ENCODE data around the gene FTO. TPM values are rescaled to one million over a fixed set of nuclear protein-coding genes. Genes with fewer than 3 reads are reported as not detected.

Gene FTO
- total RNA-seq, 1 experiment from 2014 or later: 55.0 TPM

- peaks cover 5% of the 10 kb centered on the region for H3K36me3 Mint-ChIP-seq (ENCODE audit: insufficient read depth, unreplicated experiment)
- no TSS peak for BruUV-seq (replicated peaks)
- H3K9me3 Mint-ChIP-seq (ENCODE audit: unreplicated experiment): peaks cover 3% of the 10 kb centered on the region
- TF ChIP-seq, protein P1, sequence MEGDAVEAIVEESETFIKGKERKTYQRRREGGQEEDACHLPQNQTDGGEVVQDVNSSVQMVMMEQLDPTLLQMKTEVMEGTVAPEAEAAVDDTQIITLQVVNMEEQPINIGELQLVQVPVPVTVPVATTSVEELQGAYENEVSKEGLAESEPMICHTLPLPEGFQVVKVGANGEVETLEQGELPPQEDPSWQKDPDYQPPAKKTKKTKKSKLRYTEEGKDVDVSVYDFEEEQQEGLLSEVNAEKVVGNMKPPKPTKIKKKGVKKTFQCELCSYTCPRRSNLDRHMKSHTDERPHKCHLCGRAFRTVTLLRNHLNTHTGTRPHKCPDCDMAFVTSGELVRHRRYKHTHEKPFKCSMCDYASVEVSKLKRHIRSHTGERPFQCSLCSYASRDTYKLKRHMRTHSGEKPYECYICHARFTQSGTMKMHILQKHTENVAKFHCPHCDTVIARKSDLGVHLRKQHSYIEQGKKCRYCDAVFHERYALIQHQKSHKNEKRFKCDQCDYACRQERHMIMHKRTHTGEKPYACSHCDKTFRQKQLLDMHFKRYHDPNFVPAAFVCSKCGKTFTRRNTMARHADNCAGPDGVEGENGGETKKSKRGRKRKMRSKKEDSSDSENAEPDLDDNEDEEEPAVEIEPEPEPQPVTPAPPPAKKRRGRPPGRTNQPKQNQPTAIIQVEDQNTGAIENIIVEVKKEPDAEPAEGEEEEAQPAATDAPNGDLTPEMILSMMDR (IDR thresholded peaks at IDR 0.05; ENCODE audit: unreplicated experiment): no peak
- ChIA-PET CTCF (interaction anchor here (0.6 kb wide), 2 partner anchors 38 to 810 kb away, joined by 3 read pairs; no protein-coding TSS in a partner anchor), POLR2A (interaction anchor here (0.7 kb wide), 1 partner anchor 75 kb away, joined by 3 read pairs; no protein-coding TSS in a partner anchor)
- H3K4me1 Mint-ChIP-seq (ENCODE audit: insufficient read depth, unreplicated experiment): no peaks in the 10 kb centered on the region
- no peaks in the 10 kb centered on the region for H3K27me3 Mint-ChIP-seq (ENCODE audit: insufficient read depth, unreplicated experiment)
- no peak for DNase-seq (ENCODE audit: unreplicated experiment)
- intact Hi-C loops (cut with micrococcal nuclease): no loop called here
- H3K27ac Mint-ChIP-seq (ENCODE audit: low read depth, unreplicated experiment): no peak overlapping the region
- H3K4me3 Mint-ChIP-seq (ENCODE audit: unreplicated experiment): no peak overlapping the region
Measured at GRCh38 chr16:54153240-54153934, 449.4 kb downstream of the FTO start.

DNA sequence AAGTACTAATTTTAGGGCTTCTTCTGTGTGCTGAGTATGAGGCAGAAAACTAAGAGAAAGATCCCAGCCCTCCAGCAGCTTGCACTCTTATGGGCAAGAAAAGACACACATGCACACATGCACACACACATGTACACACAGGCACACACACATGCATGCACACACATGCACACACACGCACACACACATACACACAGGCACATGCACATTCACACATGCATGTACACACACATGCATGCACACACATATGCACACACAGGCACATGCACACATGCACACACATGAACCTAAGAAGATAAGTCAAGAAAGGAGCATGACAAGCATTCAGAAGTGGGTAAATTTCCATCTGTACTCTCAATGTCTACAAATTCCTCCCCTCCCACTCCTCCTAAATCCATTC is 452.4 kb downstream of the FTO start:
- ChIA-PET POLR2A (no interaction called here), CTCF (no interaction called here)
- intact Hi-C loops (cut with micrococcal nuclease): no loop called here
- Mint-ChIP-seq H3K27ac (ENCODE audit: low read depth, unreplicated experiment) (no peak overlapping the region), H3K4me1 (ENCODE audit: insufficient read depth, unreplicated experiment) (no peaks in the 10 kb centered on the region), H3K9me3 (ENCODE audit: unreplicated experiment) (peaks cover 6% of the 10 kb centered on the region), H3K36me3 (ENCODE audit: insufficient read depth, unreplicated experiment) (peaks cover 5% of the 10 kb centered on the region), H3K4me3 (ENCODE audit: unreplicated experiment) (no peak overlapping the region), H3K27me3 (ENCODE audit: insufficient read depth, unreplicated experiment) (no peaks in the 10 kb centered on the region)
- BruUV-seq (replicated peaks): no TSS peak
- TF ChIP-seq, protein P1 (IDR thresholded peaks at IDR 0.05; ENCODE audit: unreplicated experiment): no peak
- DNase-seq (ENCODE audit: unreplicated experiment): no peak

- no TSS peak for BruUV-seq (replicated peaks)
- Mint-ChIP-seq H3K27ac (ENCODE audit: low read depth, unreplicated experiment) (no peak overlapping the region), H3K27me3 (ENCODE audit: insufficient read depth, unreplicated experiment) (no peaks in the 10 kb centered on the region), H3K9me3 (ENCODE audit: unreplicated experiment) (peaks cover 6% of the 10 kb centered on the region), H3K36me3 (ENCODE audit: insufficient read depth, unreplicated experiment) (peaks cover 5% of the 10 kb centered on the region), H3K4me3 (ENCODE audit: unreplicated experiment) (no peak overlapping the region), H3K4me1 (ENCODE audit: insufficient read depth, unreplicated experiment) (no peaks in the 10 kb centered on the region)
- TF ChIP-seq, protein P1 (IDR thresholded peaks at IDR 0.05; ENCODE audit: unreplicated experiment): no peak
- POLR2A ChIA-PET: no interaction called here
- CTCF ChIA-PET: no interaction called here
- DNase-seq (ENCODE audit: unreplicated experiment): no peak
- intact Hi-C loops (cut with micrococcal nuclease): no loop called here
Measured at GRCh38 chr16:54158986-54159385, 455.0 kb downstream of the FTO start.

DNA sequence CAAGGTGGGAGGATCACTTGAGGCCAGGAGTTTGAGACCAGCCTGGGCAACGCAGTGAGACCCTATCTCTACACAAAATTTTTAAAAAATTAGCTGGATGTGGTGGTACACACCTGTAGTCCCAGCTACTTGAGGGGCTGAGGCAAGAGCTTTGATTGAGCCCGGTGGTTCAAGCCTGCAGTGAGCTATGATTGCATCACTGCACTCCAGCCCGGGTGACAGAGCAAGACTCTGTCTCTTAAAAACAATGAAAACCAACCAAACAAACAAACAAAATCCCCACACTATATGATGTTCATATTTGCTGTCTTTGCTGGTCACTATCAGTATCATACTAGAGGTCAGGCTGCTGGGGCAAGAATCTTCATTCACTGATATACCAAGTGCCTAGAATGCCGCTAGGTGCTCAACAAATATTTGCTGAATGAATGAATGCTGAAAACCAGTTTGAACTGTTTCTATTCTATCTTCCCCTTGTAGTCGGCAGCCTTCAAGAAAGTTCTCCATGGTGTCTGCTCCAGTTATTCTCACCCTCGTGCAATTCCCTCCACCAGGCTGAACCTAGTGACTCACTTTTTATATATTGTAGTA is 455.6 kb downstream of the FTO start:
- H3K4me1 Mint-ChIP-seq (ENCODE audit: insufficient read depth, unreplicated experiment): no peaks in the 10 kb centered on the region
- TF ChIP-seq, protein P1 (IDR thresholded peaks at IDR 0.05; ENCODE audit: unreplicated experiment): no peak
- CTCF ChIA-PET: no interaction called here
- BruUV-seq (replicated peaks): no TSS peak
- H3K27ac Mint-ChIP-seq (ENCODE audit: low read depth, unreplicated experiment): no peak overlapping the region
- H3K36me3 Mint-ChIP-seq (ENCODE audit: insufficient read depth, unreplicated experiment): peaks cover 5% of the 10 kb centered on the region
- POLR2A ChIA-PET: no interaction called here
- DNase-seq (ENCODE audit: unreplicated experiment): no peak
- H3K9me3 Mint-ChIP-seq (ENCODE audit: unreplicated experiment): peaks cover 6% of the 10 kb centered on the region
- no peak overlapping the region for H3K4me3 Mint-ChIP-seq (ENCODE audit: unreplicated experiment)
- intact Hi-C loops (cut with micrococcal nuclease): no loop called here
- no peaks in the 10 kb centered on the region for H3K27me3 Mint-ChIP-seq (ENCODE audit: insufficient read depth, unreplicated experiment)

All from MCF 10A (cell line).